ENCODE data around the gene DPF1.

The DPF1 gene

DNA sequence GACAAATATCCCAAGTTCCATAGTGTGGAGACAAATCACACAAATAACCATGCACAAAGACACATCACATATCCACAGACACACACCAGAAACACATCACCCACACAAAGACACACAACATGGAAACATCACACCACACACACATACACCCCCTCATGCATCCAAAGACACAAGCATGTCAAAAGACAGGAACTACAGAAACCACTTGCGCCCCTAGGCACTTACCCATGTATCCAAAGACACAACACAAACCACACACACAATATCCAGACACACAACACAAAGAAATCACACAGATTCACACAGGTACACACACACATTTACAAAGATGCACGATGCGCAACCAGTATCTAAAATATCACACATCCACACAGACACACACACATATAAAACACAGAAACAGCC, 901 bp downstream of the DPF1 start (continued):
- peak; percentile 87; the same call in 1 of the 2 replicates for TF ChIP-seq ZNF280C (tag by site-specific recombination; IDR thresholded peaks at IDR 0.05)
- TF ChIP-seq ZNF580 (tag by site-specific recombination; IDR thresholded peaks at IDR 0.05): peak; percentile 71; the same call in 1 of the 2 replicates
- TF ChIP-seq, protein P1, sequence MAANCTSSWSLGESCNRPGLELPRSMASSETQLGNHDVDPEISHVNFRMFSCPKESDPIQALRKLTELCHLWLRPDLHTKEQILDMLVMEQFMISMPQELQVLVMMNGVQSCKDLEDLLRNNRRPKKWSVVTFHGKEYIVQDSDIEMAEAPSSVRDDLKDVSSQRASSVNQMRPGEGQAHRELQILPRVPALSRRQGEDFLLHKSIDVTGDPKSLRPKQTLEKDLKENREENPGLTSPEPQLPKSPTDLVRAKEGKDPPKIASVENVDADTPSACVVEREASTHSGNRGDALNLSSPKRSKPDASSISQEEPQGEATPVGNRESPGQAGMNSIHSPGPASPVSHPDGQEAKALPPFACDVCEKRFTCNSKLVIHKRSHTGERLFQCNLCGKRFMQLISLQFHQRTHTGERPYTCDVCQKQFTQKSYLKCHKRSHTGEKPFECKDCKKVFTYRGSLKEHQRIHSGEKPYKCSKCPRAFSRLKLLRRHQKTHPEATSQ (tag by site-specific recombination; IDR thresholded peaks at IDR 0.05): peak; percentile 4; the same call in 1 of the 2 replicates
- TF ChIP-seq HOXD13 (CRISPR knock-in tag; IDR thresholded peaks at IDR 0.05; ENCODE audit: borderline replicate concordance): no peak
- peak; percentile 40; the same call in 1 of the 2 replicates for TF ChIP-seq ZNF488 (tag by site-specific recombination; IDR thresholded peaks at IDR 0.05)
- TF ChIP-seq ZNF530 (tag by site-specific recombination; IDR thresholded peaks at IDR 0.05; ENCODE audit: low read depth): no peak
- TF ChIP-seq GLI2 (tag by site-specific recombination; IDR thresholded peaks at IDR 0.05; ENCODE audit: borderline replicate concordance, low read depth): no peak
- TF ChIP-seq ZNF791 (tag by site-specific recombination; IDR thresholded peaks at IDR 0.05): peak; percentile 15
- TF ChIP-seq KLF10 (tag by site-specific recombination; IDR thresholded peaks at IDR 0.05): no peak
- TF ChIP-seq, protein P2, sequence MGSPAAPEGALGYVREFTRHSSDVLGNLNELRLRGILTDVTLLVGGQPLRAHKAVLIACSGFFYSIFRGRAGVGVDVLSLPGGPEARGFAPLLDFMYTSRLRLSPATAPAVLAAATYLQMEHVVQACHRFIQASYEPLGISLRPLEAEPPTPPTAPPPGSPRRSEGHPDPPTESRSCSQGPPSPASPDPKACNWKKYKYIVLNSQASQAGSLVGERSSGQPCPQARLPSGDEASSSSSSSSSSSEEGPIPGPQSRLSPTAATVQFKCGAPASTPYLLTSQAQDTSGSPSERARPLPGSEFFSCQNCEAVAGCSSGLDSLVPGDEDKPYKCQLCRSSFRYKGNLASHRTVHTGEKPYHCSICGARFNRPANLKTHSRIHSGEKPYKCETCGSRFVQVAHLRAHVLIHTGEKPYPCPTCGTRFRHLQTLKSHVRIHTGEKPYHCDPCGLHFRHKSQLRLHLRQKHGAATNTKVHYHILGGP (tag by site-specific recombination; IDR thresholded peaks at IDR 0.05): no peak
- no peak for TF ChIP-seq ZNF202 (tag by site-specific recombination; IDR thresholded peaks at IDR 0.05; ENCODE audit: borderline replicate concordance)
- TF ChIP-seq, protein P3, sequence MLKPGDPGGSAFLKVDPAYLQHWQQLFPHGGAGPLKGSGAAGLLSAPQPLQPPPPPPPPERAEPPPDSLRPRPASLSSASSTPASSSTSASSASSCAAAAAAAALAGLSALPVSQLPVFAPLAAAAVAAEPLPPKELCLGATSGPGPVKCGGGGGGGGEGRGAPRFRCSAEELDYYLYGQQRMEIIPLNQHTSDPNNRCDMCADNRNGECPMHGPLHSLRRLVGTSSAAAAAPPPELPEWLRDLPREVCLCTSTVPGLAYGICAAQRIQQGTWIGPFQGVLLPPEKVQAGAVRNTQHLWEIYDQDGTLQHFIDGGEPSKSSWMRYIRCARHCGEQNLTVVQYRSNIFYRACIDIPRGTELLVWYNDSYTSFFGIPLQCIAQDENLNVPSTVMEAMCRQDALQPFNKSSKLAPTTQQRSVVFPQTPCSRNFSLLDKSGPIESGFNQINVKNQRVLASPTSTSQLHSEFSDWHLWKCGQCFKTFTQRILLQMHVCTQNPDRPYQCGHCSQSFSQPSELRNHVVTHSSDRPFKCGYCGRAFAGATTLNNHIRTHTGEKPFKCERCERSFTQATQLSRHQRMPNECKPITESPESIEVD (tag by site-specific recombination; IDR thresholded peaks at IDR 0.05): no peak
- no peak for TF ChIP-seq ZNF76 (tag by site-specific recombination; IDR thresholded peaks at IDR 0.05; ENCODE audit: borderline replicate concordance, low read depth)
- no peak for TF ChIP-seq ZNF501 (tag by site-specific recombination; IDR thresholded peaks at IDR 0.05)
- no peak for TF ChIP-seq ZNF140 (tag by site-specific recombination; IDR thresholded peaks at IDR 0.05)
- no peak for TF ChIP-seq ZSCAN23 (tag by site-specific recombination; IDR thresholded peaks at IDR 0.05)
- TF ChIP-seq SETDB1 (IDR thresholded peaks at IDR 0.05; ENCODE audit: insufficient read length, low read length): no peak
- no peak for TF ChIP-seq ZNF624 (tag by site-specific recombination; IDR thresholded peaks at IDR 0.05)
- TF ChIP-seq ZNF112 (tag by site-specific recombination; IDR thresholded peaks at IDR 0.05): no peak
- TF ChIP-seq, protein P4, sequence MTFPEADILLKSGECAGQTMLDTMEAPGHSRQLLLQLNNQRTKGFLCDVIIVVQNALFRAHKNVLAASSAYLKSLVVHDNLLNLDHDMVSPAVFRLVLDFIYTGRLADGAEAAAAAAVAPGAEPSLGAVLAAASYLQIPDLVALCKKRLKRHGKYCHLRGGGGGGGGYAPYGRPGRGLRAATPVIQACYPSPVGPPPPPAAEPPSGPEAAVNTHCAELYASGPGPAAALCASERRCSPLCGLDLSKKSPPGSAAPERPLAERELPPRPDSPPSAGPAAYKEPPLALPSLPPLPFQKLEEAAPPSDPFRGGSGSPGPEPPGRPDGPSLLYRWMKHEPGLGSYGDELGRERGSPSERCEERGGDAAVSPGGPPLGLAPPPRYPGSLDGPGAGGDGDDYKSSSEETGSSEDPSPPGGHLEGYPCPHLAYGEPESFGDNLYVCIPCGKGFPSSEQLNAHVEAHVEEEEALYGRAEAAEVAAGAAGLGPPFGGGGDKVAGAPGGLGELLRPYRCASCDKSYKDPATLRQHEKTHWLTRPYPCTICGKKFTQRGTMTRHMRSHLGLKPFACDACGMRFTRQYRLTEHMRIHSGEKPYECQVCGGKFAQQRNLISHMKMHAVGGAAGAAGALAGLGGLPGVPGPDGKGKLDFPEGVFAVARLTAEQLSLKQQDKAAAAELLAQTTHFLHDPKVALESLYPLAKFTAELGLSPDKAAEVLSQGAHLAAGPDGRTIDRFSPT (tag by site-specific recombination; IDR thresholded peaks at IDR 0.05): no peak; the same call in 1 of the 2 replicates
- TF ChIP-seq ZNF560 (tag by site-specific recombination; IDR thresholded peaks at IDR 0.05; ENCODE audit: borderline replicate concordance): no peak
- no peak for TF ChIP-seq ZNF529 (tag by site-specific recombination; IDR thresholded peaks at IDR 0.05; ENCODE audit: insufficient replicate concordance)
- TF ChIP-seq, protein P5, sequence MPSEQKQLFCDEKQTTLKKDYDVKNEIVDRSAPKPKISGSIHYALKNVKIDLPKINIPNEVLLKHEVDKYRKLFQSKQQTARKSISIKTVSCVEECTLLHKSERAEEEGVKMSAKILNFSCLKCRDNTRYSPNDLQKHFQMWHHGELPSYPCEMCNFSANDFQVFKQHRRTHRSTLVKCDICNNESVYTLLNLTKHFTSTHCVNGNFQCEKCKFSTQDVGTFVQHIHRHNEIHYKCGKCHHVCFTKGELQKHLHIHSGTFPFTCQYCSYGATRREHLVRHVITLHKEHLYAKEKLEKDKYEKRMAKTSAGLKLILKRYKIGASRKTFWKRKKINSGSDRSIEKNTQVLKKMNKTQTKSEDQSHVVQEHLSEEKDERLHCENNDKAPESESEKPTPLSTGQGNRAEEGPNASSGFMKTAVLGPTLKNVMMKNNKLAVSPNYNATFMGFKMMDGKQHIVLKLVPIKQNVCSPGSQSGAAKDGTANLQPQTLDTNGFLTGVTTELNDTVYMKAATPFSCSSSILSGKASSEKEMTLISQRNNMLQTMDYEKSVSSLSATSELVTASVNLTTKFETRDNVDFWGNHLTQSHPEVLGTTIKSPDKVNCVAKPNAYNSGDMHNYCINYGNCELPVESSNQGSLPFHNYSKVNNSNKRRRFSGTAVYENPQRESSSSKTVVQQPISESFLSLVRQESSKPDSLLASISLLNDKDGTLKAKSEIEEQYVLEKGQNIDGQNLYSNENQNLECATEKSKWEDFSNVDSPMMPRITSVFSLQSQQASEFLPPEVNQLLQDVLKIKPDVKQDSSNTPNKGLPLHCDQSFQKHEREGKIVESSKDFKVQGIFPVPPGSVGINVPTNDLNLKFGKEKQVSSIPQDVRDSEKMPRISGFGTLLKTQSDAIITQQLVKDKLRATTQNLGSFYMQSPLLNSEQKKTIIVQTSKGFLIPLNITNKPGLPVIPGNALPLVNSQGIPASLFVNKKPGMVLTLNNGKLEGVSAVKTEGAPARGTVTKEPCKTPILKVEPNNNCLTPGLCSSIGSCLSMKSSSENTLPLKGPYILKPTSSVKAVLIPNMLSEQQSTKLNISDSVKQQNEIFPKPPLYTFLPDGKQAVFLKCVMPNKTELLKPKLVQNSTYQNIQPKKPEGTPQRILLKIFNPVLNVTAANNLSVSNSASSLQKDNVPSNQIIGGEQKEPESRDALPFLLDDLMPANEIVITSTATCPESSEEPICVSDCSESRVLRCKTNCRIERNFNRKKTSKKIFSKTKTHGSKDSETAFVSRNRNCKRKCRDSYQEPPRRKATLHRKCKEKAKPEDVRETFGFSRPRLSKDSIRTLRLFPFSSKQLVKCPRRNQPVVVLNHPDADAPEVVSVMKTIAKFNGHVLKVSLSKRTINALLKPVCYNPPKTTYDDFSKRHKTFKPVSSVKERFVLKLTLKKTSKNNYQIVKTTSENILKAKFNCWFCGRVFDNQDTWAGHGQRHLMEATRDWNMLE (tag by site-specific recombination; conservative IDR thresholded peaks at IDR 0.05; ENCODE audit: low read depth): no peak
- TF ChIP-seq ZNF16 (tag by site-specific recombination; IDR thresholded peaks at IDR 0.05; ENCODE audit: low read depth): no peak
- no peak for TF ChIP-seq ZNF404 (tag by site-specific recombination; IDR thresholded peaks at IDR 0.05)

Data from HEK293 (cell line).